HG03103 (cell line): ENCODE measurements around the gene SIN3B.

Source experiments
- ATAC-seq: cut with Tn5 transposase; IDR thresholded peaks from one replicate; pipeline ENCODE4 v1.9.1; 2021; ENCODE audit warnings: low read depth; ENCODE audit not compliant: unreplicated experiment

Gene SIN3B

DNA sequence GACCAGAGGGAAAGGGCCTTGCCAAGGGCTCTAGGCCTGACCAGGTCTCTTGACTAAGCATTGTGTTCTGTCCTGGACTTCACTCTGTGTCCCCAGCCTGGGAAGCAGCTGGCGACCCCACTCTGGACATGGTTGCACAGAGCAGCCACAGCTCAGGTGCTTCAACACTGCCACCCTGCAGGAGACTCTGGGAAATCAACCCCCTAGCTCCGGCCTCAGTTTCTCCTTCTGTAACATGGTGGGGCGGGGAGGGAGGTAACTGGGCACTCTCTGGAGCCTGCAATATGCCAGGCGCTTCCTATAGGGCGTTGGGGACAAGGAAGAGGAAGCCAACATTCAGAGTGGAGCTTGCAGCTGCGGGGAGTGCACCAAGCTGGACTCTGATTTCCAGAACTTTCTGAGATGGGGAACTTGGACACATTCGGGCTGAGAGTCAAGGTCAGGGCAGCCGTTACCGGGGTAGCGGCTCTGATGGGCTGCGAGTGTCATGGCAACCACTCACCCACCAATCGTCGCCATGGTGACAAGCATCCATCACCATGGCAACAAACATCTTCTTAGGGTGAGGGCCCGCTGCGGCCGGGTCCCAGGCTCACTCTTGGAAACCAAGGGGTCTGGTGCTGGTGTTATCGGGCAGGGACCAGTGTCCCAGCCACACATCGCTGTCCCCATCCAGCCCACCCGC lies 72.4 kb downstream of the SIN3B start:
- ATAC-seq = no peak

DNA sequence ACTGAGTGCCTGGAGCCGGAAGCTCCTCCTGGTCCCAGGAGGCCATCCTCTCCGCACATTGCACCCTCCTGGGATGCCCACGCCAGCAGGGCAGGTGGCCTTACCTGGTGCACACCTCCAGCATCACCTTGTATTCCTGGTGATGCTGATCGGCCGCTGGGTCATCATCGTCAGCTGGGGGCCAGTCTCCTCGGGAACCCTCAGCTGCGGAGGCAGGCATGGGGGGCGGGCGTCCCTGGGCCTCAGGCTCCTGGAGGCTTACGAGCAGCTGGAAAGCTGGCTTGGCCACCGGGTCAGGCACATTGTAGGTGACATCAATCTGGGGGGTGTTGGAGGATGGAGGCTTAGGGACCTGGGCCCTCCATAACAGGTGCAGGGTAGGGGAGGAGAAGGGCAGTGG lies 73.3 kb downstream of the SIN3B start:
- no peak for ATAC-seq

DNA sequence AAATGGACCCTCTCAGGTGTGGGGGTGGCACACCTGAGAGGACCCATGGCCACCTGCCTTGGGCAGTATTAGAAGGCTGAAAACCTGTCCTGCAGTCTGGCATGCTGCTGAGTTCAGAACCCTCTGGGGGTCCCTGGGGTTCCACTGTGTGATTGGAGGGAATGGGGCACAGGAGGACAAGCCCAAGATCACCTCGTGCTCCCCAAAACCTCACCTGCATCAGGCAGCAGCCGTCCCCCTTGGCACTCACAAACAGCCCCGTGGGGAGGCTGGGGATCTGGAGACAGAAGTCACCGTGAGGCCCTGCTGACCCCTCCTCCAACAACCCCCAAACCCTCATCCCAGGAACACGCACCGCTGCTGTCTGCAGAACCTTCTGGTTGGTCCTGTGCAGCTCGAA lies 74.1 kb downstream of the SIN3B start:
- no peak for ATAC-seq

DNA sequence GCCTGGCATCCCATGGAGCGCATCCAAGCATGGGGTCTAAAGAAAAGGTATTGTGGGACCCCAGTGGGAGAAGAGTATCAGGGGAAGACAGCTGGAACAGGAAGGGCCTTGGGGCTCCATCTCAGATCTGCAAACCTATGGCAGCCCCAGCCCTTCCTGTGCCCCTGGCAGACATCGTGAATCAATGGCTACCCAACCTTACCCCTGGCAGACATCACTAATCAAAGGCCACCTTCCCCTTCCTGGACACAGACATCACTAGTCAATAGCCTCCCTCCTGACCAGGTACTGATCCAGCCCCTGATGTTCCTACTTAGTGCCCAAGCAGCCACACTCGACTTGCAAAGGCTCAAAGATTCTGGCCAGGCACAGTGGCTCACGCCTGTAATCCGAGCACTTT lies 75.4 kb downstream of the SIN3B start:
- ATAC-seq = no peak

DNA sequence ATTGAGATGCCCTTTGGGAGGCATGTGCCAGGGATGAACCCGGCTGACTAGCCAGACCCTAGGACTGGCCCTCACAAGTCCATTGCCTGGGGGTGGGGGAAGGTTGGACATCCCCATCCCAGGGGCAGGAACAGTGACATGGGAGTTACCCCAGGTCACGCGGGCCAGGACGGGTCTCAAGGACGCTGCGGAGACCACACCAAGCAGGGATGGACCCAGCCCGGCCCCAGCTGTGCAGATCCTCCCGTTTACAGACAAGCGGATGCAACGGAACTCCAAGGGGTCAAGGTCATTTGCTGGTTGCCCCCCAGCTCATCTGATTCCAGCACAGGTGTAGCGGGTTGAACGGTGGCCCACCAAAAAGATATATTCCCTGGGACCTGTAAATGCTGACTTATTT lies 79.6 kb downstream of the SIN3B start:
- ATAC-seq = no peak

DNA sequence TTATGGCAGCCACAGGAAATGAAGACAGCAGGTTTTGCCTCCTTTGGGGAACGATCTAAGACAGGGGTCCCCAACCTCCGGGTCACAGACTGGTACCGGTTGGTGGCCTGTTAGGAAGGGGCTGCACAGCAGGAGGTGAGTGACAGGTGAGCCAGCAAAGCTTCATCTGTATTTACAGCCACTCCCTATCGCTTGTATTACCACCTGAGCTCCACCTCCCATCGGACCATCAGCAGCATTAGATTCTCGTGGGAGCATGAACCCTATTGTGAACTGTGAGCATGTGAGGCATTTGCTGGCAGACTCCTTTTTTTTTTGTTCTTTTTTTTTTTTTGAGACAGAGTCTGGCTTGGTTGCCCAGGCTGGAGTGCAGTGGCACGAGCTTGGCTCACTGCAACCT lies 81.8 kb downstream of the SIN3B start:
- ATAC-seq = no peak

DNA sequence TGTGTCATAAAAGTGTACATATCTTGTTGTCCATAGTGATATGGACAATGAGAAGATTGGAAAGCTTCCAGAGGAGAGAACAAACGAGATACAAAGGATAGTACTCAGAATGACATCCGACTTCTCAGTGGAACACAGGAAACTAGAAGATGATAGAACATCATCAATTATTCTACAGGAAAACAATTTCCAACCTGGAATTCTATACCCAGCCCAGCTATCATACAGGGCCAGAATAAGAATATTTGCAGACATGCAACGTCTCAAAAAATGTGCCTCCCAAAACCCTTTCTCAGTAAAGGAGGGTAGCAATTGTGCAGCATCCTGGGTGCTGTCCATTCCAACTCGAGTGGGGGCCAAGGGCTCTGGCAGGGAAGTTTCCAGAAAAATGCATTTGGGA lies 83.6 kb downstream of the SIN3B start:
- ATAC-seq = no peak

DNA sequence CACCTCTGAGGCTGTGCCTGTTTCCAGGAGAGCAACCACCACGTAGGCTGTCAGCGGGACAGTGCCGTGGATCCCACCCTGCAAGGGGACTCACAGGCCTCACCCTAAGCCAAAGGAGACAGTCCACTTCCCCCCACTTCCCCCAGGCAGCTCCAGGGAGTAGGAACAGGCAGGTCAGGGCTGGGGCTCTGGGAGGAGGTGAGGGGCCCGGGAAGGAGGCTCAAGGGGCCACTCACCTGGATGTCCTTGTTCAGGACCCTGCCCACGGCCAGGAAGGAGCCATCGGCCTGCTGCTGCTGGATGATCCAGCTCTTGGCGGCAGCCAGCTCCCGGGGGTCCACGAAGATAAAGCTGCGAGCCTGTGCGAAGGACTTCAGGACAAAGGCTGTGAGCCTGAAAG lies 85.2 kb downstream of the SIN3B start:
- ATAC-seq = no peak

DNA sequence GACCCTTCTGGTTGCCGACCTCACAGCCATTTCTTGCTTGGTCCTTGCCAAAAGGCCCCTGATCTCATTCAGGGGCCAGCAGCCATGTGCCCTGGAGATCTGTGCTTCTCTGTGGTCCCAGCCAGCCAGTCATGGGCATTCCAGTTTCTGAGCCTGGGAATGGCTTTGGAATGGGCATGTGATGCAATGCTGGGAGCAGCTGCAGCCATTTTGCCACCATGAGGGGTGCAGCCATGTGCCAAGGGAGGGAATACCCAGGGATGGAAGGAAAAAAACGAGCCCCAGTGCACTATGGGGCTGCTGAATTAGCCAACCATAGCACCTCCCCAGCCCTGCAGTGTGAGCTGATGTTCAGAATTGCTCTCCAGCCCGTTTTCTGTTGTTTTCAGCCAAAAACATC lies 85.9 kb downstream of the SIN3B start:
- ATAC-seq = no peak

DNA sequence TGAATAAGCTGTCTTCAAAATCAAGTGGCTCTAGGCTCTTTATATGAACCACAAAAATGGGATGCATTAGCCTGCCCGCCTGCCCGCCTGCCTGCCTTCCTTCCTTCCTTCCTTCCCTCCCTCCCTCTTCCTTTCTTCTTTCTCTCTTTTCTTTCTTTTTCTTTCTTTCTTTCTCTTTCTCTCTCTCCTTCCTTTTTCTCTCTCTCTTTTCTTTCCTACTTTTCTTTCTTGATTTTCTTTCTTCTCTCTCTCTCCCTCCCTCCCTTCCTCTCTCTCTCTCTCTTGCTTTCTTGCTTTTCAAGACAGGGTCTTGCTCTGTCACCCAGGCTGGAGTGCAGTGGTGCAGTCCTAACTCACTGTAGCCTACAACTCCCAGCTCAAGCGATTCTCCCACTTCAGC lies 86.5 kb downstream of the SIN3B start:
- ATAC-seq = no peak

DNA sequence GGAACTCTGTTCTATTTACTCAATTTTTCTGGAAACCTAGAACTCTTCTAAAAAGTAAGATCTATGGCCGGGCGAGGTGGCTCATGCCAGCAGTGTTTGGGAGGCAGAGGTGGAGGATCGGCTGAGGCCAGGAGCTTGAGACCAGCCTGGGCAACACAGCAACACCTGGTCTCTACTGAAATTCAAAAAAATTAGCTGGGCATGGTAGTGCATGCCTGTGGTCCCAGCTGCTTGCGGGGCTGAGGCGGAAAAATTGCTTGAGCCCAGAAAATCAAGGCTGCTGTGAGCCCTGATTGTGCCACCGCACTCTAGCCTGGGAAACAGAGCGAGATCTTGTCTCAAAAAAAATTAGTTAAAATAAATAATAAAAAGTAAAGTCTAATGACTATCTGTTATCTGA lies 88.2 kb downstream of the SIN3B start:
- no peak for ATAC-seq

DNA sequence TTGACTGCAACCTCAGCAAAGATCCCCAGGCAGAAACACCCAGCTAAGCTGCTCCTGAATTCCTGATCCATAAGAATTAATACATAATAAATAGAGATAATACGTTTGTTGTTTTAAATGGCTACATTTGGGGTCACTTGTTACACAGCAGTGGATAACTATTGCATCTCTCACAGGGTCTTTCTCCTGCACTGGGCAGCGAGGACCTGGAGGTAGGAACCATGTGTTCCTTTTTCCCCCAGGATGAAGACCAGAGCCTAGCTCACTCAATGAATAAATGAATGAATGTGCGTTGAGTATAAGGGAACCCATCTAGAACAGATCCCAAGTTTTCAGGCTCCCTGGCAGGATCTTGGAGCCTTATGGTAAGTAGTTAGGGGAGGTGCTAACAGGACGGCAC lies 90.3 kb downstream of the SIN3B start:
- no peak for ATAC-seq

DNA sequence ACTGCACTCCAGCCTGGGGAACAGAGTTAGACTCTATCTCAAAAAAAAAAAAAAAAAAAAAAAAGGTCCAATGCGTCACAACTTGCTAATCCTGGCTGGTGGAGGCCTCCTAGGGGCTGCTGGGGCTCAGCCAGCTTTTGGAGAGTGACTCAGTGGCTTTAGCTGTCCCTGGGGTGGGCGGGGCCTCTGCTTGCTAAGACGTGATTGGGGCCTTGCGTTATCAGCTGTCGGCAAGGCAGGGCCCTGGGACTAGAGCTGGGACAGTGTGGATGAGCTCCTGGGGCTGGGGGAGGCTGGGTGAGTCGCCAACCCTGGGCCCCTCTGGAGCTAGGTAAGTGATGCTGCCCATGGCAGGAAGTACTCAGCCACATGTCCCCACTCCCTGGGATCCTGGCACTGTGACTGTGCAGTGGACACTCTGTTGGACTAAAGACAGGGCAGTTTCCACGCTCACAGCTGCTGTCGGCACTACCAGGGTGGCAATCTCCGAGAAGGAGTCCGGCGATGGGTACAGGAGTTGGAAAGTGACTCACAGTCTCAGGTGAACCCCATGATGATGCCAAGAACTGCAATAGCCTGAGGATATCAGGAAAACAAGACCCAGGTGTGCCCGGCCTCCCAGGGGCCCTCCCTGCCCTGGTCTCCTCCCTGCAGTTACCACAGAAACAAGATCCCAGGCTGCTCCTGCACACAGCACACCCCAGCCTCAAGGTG lies 91.8 kb downstream of the SIN3B start:
- ATAC-seq = no peak

DNA sequence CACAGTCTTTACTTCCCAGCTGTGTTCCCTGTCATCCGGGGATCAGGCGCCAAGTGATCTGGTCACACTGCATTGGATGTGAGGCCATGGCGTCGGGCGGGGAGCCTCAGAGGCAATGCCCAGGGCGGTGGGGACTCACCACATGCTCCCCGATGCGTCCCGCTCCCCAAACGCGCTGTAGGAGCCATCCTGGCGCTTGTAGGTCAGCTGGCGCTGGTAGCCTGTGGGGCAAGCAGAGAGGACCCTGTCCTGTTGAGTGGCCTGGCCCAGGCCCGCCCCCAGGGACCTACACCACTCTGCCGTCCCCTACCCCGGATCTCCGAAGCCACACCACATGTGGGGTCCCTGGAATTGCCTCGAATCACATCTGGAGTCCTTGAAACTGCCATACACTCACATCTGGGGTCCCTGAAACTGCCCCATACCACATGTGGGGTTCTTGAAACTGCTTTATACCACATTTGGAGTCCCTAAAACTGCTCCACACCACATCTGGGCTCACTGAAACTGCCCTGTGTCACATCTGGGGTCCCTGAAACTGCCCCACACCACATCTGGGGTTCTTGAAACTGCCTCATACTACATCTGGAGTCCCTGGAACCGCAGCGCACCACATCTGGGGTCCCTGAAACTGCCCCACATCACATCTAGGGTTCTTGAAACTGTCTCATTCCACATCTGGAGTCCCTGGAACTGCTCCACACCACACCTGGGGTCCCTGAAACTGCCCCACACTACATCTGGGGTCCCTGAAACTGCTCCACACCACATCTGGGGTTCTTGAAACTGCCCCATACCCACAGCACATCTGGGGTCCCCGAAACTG lies 92.8 kb downstream of the SIN3B start:
- no peak for ATAC-seq

DNA sequence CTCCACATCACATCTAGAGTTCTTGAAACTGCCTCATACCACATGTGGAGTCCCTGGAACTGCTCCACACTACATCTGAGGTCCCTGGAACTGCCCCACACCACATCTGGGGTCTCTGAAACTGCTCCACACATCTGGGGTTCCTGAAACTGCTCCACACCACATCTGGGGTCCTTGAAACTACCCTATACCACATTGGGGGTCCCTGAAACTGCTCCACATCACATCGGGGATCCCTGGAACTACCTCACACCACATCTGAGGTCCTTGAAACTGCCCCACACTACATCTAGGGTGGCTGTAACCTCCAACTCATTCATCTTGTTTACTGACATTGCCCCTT lies 93.4 kb downstream of the SIN3B start:
- no peak for ATAC-seq

DNA sequence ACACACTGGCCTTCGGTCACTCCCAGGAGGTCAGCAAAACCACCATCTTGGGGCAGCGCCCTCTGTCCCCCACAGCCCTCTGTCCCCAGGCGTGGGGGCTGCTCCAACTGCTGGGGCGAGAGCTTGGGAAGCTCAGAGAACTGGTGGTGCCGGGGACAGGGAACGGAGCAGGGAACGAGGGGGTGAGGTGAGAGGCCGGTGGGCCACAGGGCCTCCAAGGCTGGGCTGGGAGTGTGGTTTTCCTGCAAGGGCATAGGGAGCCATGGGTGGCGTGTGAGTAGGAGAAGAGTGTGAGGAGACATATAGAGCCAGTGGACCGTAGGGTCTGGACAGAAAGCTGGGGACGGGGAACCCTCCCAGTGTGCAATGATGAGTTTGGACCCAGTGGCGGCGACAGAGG lies 93.8 kb downstream of the SIN3B start:
- no peak for ATAC-seq

DNA sequence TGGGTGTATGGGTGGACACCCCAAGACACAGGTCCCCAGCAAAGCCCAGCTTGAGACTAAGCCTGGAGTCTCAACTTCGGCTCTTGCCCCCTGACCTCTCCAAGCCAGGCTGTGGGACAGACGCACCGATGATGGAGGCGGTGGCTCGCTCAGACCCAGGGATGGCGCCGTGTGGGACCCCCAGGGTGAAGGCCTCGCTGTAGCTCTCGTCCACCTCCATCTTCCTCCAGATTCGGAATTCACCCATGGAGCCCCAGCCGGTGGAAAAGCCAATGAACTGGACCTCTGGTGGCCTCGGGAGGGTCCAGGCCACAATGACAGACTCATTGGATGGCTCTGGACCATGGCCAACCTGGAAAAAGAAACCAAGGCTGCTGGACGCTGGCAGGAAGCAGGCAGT lies 98.7 kb downstream of the SIN3B start:
- no peak for ATAC-seq

DNA sequence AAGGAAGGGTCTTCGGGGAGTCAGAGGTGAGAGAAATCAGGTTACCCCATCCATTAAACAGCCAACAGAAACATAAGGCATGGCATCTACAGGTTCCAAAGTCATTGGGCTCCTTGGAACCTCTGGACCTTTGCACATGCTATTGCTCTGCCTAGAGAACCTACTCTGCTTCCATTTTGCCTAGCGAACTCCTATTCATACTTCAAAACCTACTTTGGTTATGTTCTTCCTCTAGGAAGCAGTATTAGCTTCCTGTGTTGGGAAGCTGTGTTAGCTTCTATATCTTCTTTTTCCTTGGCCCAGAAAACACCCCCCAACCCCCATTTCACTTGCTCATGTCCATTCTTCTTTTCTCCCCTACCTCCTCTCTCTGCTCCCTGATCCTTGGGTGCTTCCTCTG lies 99.2 kb downstream of the SIN3B start:
- no peak for ATAC-seq

DNA sequence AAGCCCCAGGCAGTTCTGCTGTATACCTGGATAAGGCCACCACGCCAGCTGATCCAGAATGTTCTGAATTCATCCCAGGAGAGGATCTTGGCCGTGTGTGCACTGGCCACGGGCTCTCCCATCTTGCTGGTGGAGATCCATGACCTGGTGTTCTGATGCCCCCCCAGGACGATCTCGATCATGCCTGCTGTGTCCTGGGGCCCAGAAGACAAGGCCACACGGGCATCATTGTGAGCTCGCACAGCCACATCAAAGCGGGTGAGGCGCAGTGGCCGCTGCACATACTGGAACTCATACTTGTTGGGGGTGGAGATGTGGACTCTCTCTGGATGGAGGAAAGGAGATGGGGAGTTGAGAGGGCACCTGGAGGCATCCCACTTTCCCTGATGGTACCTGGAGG lies 99.7 kb downstream of the SIN3B start:
- ATAC-seq = no peak
